Neural cell (in vitro differentiated cells): ENCODE results near the gene TRIM15. TPM values are rescaled to one million over a fixed set of nuclear protein-coding genes. Genes with fewer than 3 reads are reported as not detected.
"Not testable (repeated sequence)": the region's sequence is repeated elsewhere in the genome, so short reads cannot be mapped to it uniquely, and the experiment has no call there.

ENCODE experiments used
- H2AFZ ChIP-seq: fragments of 200-600, 300-800 bp; sonication (generic), shearing (Covaris generic); 2 replicates; pipeline ENCODE4 v1.6.0; 2014; ENCODE audit warnings: low read depth, mild to moderate bottlenecking, antibody characterized with exemption, low read length, moderate library complexity
- H3F3A ChIP-seq: fragments of 200-600 bp; shearing (Covaris generic); 2 replicates; pipeline ENCODE4 v1.6.1; 2016; ENCODE audit warnings: mild to moderate bottlenecking, moderate library complexity, mixed read lengths, antibody characterized with exemption, low read length; ENCODE audit not compliant: insufficient read depth, poor library complexity, severe bottlenecking
- H3K27ac ChIP-seq: fragments of 200-600, 300-800 bp; sonication (generic), shearing (Covaris generic); 2 replicates; pipeline ENCODE4 v1.5.1; 2014; ENCODE audit warnings: mild to moderate bottlenecking, low read length, moderate library complexity
- H3K27me3 ChIP-seq: fragments of 300-800, 200-600 bp; sonication (generic), shearing (Covaris generic); 2 replicates; pipeline ENCODE4 v1.6.0; 2014; ENCODE audit warnings: mild to moderate bottlenecking, low read depth, low read length, moderate library complexity; ENCODE audit not compliant: insufficient read depth
- H3K36me3 ChIP-seq: fragments of 300-800, 200-600 bp; sonication (generic), shearing (Covaris generic); 2 replicates; pipeline ENCODE4 v1.5.1; 2014; ENCODE audit warnings: mild to moderate bottlenecking, antibody characterized with exemption, low read length, moderate library complexity; ENCODE audit not compliant: insufficient read depth
- H3K4me2 ChIP-seq: fragments of 300-800, 200-600 bp; sonication (generic), shearing (Covaris generic); 2 replicates; pipeline ENCODE4 v1.6.0; 2014; ENCODE audit warnings: mild to moderate bottlenecking, low read length
- H3K4me3 ChIP-seq: fragments of 300-800, 200-600 bp; sonication (generic), shearing (Covaris generic); 2 replicates; pipeline ENCODE4 v1.5.1; 2014; ENCODE audit warnings: mild to moderate bottlenecking, low read length, moderate library complexity
- H3K79me2 ChIP-seq: fragments of 200-600 bp; shearing (Covaris generic); replicated peaks from 2 replicates; pipeline ENCODE4 v1.6.0; 2014; ENCODE audit warnings: mild to moderate bottlenecking, low read length, moderate library complexity; ENCODE audit not compliant: insufficient read depth
- H3K9ac ChIP-seq: fragments of 300-800, 200-600 bp; sonication (generic), shearing (Covaris generic); 2 replicates; pipeline ENCODE4 v1.6.1; 2016; ENCODE audit warnings: mild to moderate bottlenecking, low read length, mixed read lengths
- H3K9me2 ChIP-seq: fragments of 200-600 bp; shearing (Covaris generic); 2 replicates; pipeline ENCODE4 v1.6.1; 2016; ENCODE audit warnings: mild to moderate bottlenecking, low read length, mixed read lengths; ENCODE audit not compliant: insufficient read depth
- H3K9me3 ChIP-seq: fragments of 200-600, 300-800 bp; sonication (generic), shearing (Covaris generic); 2 replicates; pipeline ENCODE4 v1.6.1; 2016; ENCODE audit warnings: mild to moderate bottlenecking, mixed run types, low read length, moderate library complexity, mixed read lengths
- H4K20me1 ChIP-seq: fragments of 200-600 bp; shearing (Covaris generic); 2 replicates; pipeline ENCODE4 v1.6.1; 2016; ENCODE audit warnings: mild to moderate bottlenecking, mixed run types; ENCODE audit not compliant: insufficient read depth
- EP300 ChIP-seq: fragments of 450-650 bp; conservative IDR thresholded peaks from 2 replicates; pipeline ENCODE4 v1.6.1; 2014; ENCODE audit warnings: antibody characterized with exemption, mild to moderate bottlenecking, moderate library complexity; ENCODE audit not compliant: poor library complexity, severe bottlenecking
- EZH2 ChIP-seq: fragments of 200-600, 300-800 bp; shearing (Covaris generic), sonication (generic); IDR thresholded peaks from 2 replicates; pipeline ENCODE4 v1.6.1; 2014; ENCODE audit warnings: antibody characterized with exemption, low read length, borderline replicate concordance, mild to moderate bottlenecking; ENCODE audit not compliant: insufficient read depth, poor library complexity, severe bottlenecking
- MXI1 ChIP-seq: fragments of 450-650 bp; conservative IDR thresholded peaks from 2 replicates; pipeline ENCODE4 v1.6.1; 2014; ENCODE audit warnings: antibody characterized with exemption, mild to moderate bottlenecking; ENCODE audit not compliant: poor library complexity, severe bottlenecking
- POLR2AphosphoS5 ChIP-seq: IDR thresholded peaks from 2 replicates; pipeline ENCODE4 v1.6.1; 2012
- RAD21 ChIP-seq: fragments of 450-650 bp; conservative IDR thresholded peaks from 2 replicates; pipeline ENCODE4 v1.6.1; 2014; ENCODE audit warnings: antibody characterized with exemption, mild to moderate bottlenecking, moderate library complexity
- SMC3 ChIP-seq: fragments of 450-650 bp; conservative IDR thresholded peaks from 2 replicates; pipeline ENCODE4 v1.6.1; 2014; ENCODE audit warnings: antibody characterized with exemption, mild to moderate bottlenecking, moderate library complexity; ENCODE audit not compliant: poor library complexity
- TAF1 ChIP-seq: IDR thresholded peaks from 2 replicates; pipeline ENCODE4 v1.6.1; 2012; ENCODE audit warnings: low read depth
- polyA plus RNA-seq: library from polyadenylated mRNA; depleted of rRNA; stranded (reverse); fragments of >200 nt; gene quantifications from 2 replicates; pipeline ENCODE4 v1.2.3, GENCODE V29; 2014
- TF ChIP-seq, protein P1 (sequence below): fragments of 450-650 bp; IDR thresholded peaks from 2 replicates; pipeline ENCODE4 v1.5.1; 2014; ENCODE audit warnings: antibody characterized with exemption, mild to moderate bottlenecking, moderate library complexity; ENCODE audit not compliant: poor library complexity, severe bottlenecking
- TF ChIP-seq, protein P2 (sequence below): IDR thresholded peaks from 2 replicates; pipeline ENCODE4 v1.6.1; 2012; ENCODE audit warnings: borderline replicate concordance

The TRIM15 gene
- polyA plus RNA-seq, 1 donor from 2014 or later: not detected

DNA sequence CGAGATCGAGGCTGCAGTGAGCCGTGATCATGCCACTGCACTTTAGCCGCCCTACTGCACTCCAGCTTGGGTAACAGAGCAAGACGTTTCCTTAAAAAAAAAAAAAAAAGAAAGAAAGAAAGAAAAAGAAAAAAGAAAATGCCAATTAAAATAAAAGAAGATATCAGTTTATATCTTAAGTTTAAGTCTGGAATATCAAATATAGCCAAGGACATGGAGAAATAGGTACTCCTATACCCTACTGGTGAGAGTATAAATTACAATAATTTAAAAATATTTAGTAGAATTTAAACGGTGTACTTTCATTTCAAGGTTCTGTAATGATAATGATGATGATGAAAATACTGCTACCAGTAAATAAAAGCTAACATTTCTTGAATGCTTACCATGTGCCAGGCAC is 46.6 kb upstream of the TRIM15 start:
- H2AFZ ChIP-seq: no peak overlapping the region
- H3K9me3 ChIP-seq: no peaks in the 10 kb centered on the region
- no peak overlapping the region for H3K27ac ChIP-seq
- peaks cover 25% of the 10 kb centered on the region for H3K27me3 ChIP-seq
- no peak overlapping the region for H3K9ac ChIP-seq
- no peaks in the 10 kb centered on the region for H3K36me3 ChIP-seq
- H4K20me1 ChIP-seq: no peaks in the 10 kb centered on the region
- no peak overlapping the region for H3K4me2 ChIP-seq
- H3K4me3 ChIP-seq: no peak overlapping the region
- TF ChIP-seq, protein P1, sequence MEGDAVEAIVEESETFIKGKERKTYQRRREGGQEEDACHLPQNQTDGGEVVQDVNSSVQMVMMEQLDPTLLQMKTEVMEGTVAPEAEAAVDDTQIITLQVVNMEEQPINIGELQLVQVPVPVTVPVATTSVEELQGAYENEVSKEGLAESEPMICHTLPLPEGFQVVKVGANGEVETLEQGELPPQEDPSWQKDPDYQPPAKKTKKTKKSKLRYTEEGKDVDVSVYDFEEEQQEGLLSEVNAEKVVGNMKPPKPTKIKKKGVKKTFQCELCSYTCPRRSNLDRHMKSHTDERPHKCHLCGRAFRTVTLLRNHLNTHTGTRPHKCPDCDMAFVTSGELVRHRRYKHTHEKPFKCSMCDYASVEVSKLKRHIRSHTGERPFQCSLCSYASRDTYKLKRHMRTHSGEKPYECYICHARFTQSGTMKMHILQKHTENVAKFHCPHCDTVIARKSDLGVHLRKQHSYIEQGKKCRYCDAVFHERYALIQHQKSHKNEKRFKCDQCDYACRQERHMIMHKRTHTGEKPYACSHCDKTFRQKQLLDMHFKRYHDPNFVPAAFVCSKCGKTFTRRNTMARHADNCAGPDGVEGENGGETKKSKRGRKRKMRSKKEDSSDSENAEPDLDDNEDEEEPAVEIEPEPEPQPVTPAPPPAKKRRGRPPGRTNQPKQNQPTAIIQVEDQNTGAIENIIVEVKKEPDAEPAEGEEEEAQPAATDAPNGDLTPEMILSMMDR: no peak
- TF ChIP-seq RAD21: no peak
- TF ChIP-seq EZH2: no peak
- TF ChIP-seq TAF1: no peak
- TF ChIP-seq, protein P2, sequence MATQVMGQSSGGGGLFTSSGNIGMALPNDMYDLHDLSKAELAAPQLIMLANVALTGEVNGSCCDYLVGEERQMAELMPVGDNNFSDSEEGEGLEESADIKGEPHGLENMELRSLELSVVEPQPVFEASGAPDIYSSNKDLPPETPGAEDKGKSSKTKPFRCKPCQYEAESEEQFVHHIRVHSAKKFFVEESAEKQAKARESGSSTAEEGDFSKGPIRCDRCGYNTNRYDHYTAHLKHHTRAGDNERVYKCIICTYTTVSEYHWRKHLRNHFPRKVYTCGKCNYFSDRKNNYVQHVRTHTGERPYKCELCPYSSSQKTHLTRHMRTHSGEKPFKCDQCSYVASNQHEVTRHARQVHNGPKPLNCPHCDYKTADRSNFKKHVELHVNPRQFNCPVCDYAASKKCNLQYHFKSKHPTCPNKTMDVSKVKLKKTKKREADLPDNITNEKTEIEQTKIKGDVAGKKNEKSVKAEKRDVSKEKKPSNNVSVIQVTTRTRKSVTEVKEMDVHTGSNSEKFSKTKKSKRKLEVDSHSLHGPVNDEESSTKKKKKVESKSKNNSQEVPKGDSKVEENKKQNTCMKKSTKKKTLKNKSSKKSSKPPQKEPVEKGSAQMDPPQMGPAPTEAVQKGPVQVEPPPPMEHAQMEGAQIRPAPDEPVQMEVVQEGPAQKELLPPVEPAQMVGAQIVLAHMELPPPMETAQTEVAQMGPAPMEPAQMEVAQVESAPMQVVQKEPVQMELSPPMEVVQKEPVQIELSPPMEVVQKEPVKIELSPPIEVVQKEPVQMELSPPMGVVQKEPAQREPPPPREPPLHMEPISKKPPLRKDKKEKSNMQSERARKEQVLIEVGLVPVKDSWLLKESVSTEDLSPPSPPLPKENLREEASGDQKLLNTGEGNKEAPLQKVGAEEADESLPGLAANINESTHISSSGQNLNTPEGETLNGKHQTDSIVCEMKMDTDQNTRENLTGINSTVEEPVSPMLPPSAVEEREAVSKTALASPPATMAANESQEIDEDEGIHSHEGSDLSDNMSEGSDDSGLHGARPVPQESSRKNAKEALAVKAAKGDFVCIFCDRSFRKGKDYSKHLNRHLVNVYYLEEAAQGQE: no peak
- TF ChIP-seq POLR2AphosphoS5: no peak
- TF ChIP-seq MXI1: no peak
- H3F3A ChIP-seq: no peaks in the 10 kb centered on the region
- no peaks in the 10 kb centered on the region for H3K9me2 ChIP-seq
- no peaks in the 10 kb centered on the region for H3K79me2 ChIP-seq

- not testable (repeated sequence) for H3K36me3 ChIP-seq, H3K9ac ChIP-seq, H3K4me3 ChIP-seq, H2AFZ ChIP-seq, H3K79me2 ChIP-seq, H3K27ac ChIP-seq, H4K20me1 ChIP-seq, H3K4me2 ChIP-seq, H3F3A ChIP-seq, H3K9me3 ChIP-seq, H3K9me2 ChIP-seq
- H3K27me3 ChIP-seq: peaks cover 19% of the 10 kb centered on the region
These were observed 44.7 kb upstream of the TRIM15 start for GRCh38 chr6:30118691-30119090.

- Histone ChIP-seq H3K4me3 (no peak overlapping the region), H3K9me3 (no peaks in the 10 kb centered on the region), H3K27me3 (peaks cover 31% of the 10 kb centered on the region), H3K36me3 (no peaks in the 10 kb centered on the region), H4K20me1 (no peaks in the 10 kb centered on the region), H3K9ac (no peak overlapping the region), H3K4me2 (no peak overlapping the region), H3K9me2 (no peaks in the 10 kb centered on the region), H3K79me2 (no peaks in the 10 kb centered on the region), H3F3A (no peaks in the 10 kb centered on the region), H3K27ac (no peak overlapping the region), H2AFZ (no peak overlapping the region)
- TF ChIP-seq EZH2 (no peak), POLR2AphosphoS5 (no peak), EP300 (no peak), RAD21 (no peak), TAF1 (no peak), MXI1 (no peak), SMC3 (no peak)
- TF ChIP-seq, protein P2: no peak
- TF ChIP-seq, protein P1: no peak
These were observed 41.6 kb upstream of the TRIM15 start for GRCh38 chr6:30121446-30122366.
